ENCODE measurements around the gene NUS1. TPM values are rescaled to one million over a fixed set of nuclear protein-coding genes. Genes with fewer than 3 reads are reported as not detected.
"Not testable (repeated sequence)": the region's sequence is repeated elsewhere in the genome, so short reads cannot be mapped to it uniquely, and the experiment has no call there.

The NUS1 gene
- total RNA-seq, 1 donor from 2014 or later, result 20.0 TPM

DNA sequence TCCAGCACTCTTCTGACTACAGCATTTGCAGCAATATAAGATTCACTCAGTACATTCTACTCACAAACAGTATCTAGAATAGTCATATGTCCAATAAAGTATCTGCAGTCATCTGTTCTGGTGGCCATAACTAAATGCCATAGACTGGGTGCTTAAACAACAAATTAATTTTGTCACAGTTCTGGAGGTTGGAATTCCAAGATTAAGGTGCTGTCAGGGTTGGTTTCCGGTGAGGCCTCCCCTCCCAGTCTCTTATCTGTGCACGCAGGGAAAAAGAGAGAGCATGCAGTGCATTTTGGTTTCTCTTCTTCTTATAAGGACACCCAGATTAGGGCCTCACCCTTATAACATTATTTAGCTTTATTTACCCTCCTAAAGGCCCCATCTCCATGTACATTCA is 21.3 kb upstream of the NUS1 start:
- no peak for DNase-seq
- Mint-ChIP-seq H3K9me3 (ENCODE audit: unreplicated experiment) (no peaks in the 10 kb centered on the region), H3K27me3 (ENCODE audit: unreplicated experiment) (peaks cover 2% of the 10 kb centered on the region), H3K4me3 (ENCODE audit: unreplicated experiment) (no peak overlapping the region), H3K36me3 (ENCODE audit: unreplicated experiment) (no peaks in the 10 kb centered on the region), H3K4me1 (ENCODE audit: low read depth, unreplicated experiment) (no peaks in the 10 kb centered on the region), H3K27ac (ENCODE audit: unreplicated experiment) (no peak overlapping the region)
- no peak for TF ChIP-seq CTCF (IDR thresholded peaks at IDR 0.05; ENCODE audit: partially characterized antibody, unreplicated experiment)

DNA sequence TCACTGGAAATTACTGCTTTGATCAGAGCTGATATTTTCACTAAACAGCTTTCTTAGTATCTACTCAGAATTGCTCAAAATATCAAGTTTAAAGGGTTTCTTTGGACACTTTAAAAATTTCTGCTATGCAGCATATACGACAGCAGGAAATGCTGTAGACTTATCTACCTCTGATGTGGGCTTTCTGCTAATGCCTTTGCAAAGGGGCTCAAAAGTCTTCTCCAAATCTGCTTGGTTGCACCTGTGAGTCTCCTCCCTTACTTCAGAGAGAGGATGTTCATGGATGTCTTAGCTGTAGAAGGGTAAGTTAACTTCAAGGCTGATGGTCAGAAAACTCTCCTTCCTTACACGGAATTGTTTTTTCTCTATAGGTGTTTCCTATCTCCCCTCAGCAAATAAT is 19.9 kb upstream of the NUS1 start:
- no peaks in the 10 kb centered on the region for H3K36me3 Mint-ChIP-seq (ENCODE audit: unreplicated experiment)
- no peaks in the 10 kb centered on the region for H3K9me3 Mint-ChIP-seq (ENCODE audit: unreplicated experiment)
- no peak for TF ChIP-seq CTCF (IDR thresholded peaks at IDR 0.05; ENCODE audit: partially characterized antibody, unreplicated experiment)
- DNase-seq, result no peak
- H3K4me3 Mint-ChIP-seq (ENCODE audit: unreplicated experiment), result no peak overlapping the region
- H3K27me3 Mint-ChIP-seq (ENCODE audit: unreplicated experiment), result peaks cover 2% of the 10 kb centered on the region
- H3K27ac Mint-ChIP-seq (ENCODE audit: unreplicated experiment), result no peak overlapping the region
- H3K4me1 Mint-ChIP-seq (ENCODE audit: low read depth, unreplicated experiment), result no peaks in the 10 kb centered on the region

GRCh38 chr6:117666881-117667280 is 8.4 kb upstream of the NUS1 start:
- H3K36me3 Mint-ChIP-seq (ENCODE audit: unreplicated experiment), result peaks cover 4% of the 10 kb centered on the region
- peaks cover 2% of the 10 kb centered on the region for H3K9me3 Mint-ChIP-seq (ENCODE audit: unreplicated experiment)
- H3K27me3 Mint-ChIP-seq (ENCODE audit: unreplicated experiment), result no peaks in the 10 kb centered on the region
- DNase-seq, result no peak
- no peak overlapping the region for H3K27ac Mint-ChIP-seq (ENCODE audit: unreplicated experiment)
- no peak for TF ChIP-seq CTCF (IDR thresholded peaks at IDR 0.05; ENCODE audit: partially characterized antibody, unreplicated experiment)
- no peaks in the 10 kb centered on the region for H3K4me1 Mint-ChIP-seq (ENCODE audit: low read depth, unreplicated experiment)
- no peak overlapping the region for H3K4me3 Mint-ChIP-seq (ENCODE audit: unreplicated experiment)

DNA sequence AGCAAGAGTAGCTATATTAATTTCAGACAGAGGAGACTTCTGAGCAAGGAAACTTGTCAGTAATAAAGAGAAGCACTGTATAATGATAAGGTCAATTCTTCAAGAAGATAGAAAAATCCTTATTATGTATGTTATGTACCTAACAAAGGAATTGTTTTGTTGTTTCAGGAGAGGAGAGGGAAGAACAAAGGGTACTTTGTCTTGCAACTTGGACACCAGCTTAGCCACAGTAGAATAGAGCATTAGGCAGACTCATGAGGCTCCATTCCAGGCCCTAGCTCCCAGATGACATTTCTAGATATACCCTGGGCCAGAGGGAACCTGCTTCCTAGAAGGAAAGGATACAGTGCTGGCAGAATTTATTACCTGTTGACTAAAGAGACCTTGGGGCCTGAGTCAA is 6.5 kb upstream of the NUS1 start:
- no peak overlapping the region for H3K27ac Mint-ChIP-seq (ENCODE audit: unreplicated experiment)
- H3K4me3 Mint-ChIP-seq (ENCODE audit: unreplicated experiment), result no peak overlapping the region
- H3K27me3 Mint-ChIP-seq (ENCODE audit: unreplicated experiment), result peaks cover 3% of the 10 kb centered on the region
- no peaks in the 10 kb centered on the region for H3K4me1 Mint-ChIP-seq (ENCODE audit: low read depth, unreplicated experiment)
- DNase-seq, result no peak
- no peak for TF ChIP-seq CTCF (IDR thresholded peaks at IDR 0.05; ENCODE audit: partially characterized antibody, unreplicated experiment)
- H3K9me3 Mint-ChIP-seq (ENCODE audit: unreplicated experiment), result peaks cover 2% of the 10 kb centered on the region
- peaks cover 3% of the 10 kb centered on the region for H3K36me3 Mint-ChIP-seq (ENCODE audit: unreplicated experiment)

GRCh38 chr6:117674503-117674902 is 766 bp upstream of the NUS1 start:
- H3K4me1 Mint-ChIP-seq (ENCODE audit: low read depth, unreplicated experiment), result peaks cover 17% of the 10 kb centered on the region
- no peaks in the 10 kb centered on the region for H3K36me3 Mint-ChIP-seq (ENCODE audit: unreplicated experiment)
- TF ChIP-seq CTCF (IDR thresholded peaks at IDR 0.05; ENCODE audit: partially characterized antibody, unreplicated experiment), result no peak
- H3K4me3 Mint-ChIP-seq (ENCODE audit: unreplicated experiment), result peak overlapping the region; percentile 87
- no peak for DNase-seq
- peaks cover 2% of the 10 kb centered on the region for H3K9me3 Mint-ChIP-seq (ENCODE audit: unreplicated experiment)
- peak overlapping the region; percentile 46 for H3K27ac Mint-ChIP-seq (ENCODE audit: unreplicated experiment)
- H3K27me3 Mint-ChIP-seq (ENCODE audit: unreplicated experiment), result peaks cover 6% of the 10 kb centered on the region

- H3K36me3 Mint-ChIP-seq (ENCODE audit: unreplicated experiment); H3K9me3 Mint-ChIP-seq (ENCODE audit: unreplicated experiment); H3K27me3 Mint-ChIP-seq (ENCODE audit: unreplicated experiment): not testable (repeated sequence)
- H3K4me3 Mint-ChIP-seq (ENCODE audit: unreplicated experiment), result peak overlapping the region; percentile 87
- peaks cover 19% of the 10 kb centered on the region for H3K4me1 Mint-ChIP-seq (ENCODE audit: low read depth, unreplicated experiment)
- peak overlapping the region; percentile 73 for H3K27ac Mint-ChIP-seq (ENCODE audit: unreplicated experiment)
- peak; percentile 45 for DNase-seq
Measured at GRCh38 chr6:117675658-117676301, 511 bp downstream of the NUS1 start.
